Liver (tissue), 9 donors: ENCODE measurements around the gene ITPK1. TPM values are rescaled to one million over a fixed set of nuclear protein-coding genes. Genes with fewer than 3 reads are reported as not detected.

ENCODE experiments used
- DNase-seq: peaks from one replicate; pipeline ENCODE4 v3.0.0-alpha.2; 2017; ENCODE audit warnings: low spot score
- H3K27ac ChIP-seq, 2 donors: one replicate each; pipeline ENCODE4 v1.7.0; 2013; ENCODE audit warnings: inconsistent platforms in 2 of 2, low read length in 2 of 2, control low read depth in 1 of 2, low read depth in 1 of 2, mild to moderate bottlenecking in 1 of 2
- H3K27me3 ChIP-seq, 4 donors: one replicate each; pipeline versions ENCODE4 v1.6.1 to v1.7.0; 2013; ENCODE audit warnings: low read length in 3 of 4, inconsistent platforms in 1 of 4, mild to moderate bottlenecking in 1 of 4, moderate library complexity in 1 of 4; ENCODE audit not compliant: control insufficient read depth in 4 of 4, insufficient read depth in 4 of 4
- H3K36me3 ChIP-seq, 4 donors: one replicate each; pipeline versions ENCODE4 v1.6.1 to v1.7.0; 2013; ENCODE audit warnings: low read length in 3 of 4, mild to moderate bottlenecking in 3 of 4, low read depth in 1 of 4, moderate library complexity in 1 of 4; ENCODE audit not compliant: control insufficient read depth in 4 of 4, insufficient read depth in 3 of 4
- H3K4me1 ChIP-seq, 4 donors: one replicate each; pipeline versions ENCODE4 v1.6.1 to v1.7.0; 2013; ENCODE audit warnings: low read length in 3 of 4, mild to moderate bottlenecking in 3 of 4, moderate library complexity in 1 of 4; ENCODE audit not compliant: control insufficient read depth in 4 of 4, insufficient read depth in 4 of 4
- H3K4me3 ChIP-seq, 3 donors: one replicate each; pipeline versions ENCODE4 v1.6.1 to v1.7.0; 2013; ENCODE audit warnings: low read length in 3 of 3, control low read depth in 1 of 3, low read depth in 1 of 3, mild to moderate bottlenecking in 1 of 3
- H3K9ac ChIP-seq, 2 donors: one replicate each; pipeline ENCODE4 v1.7.0; 2013; ENCODE audit warnings: low read length in 2 of 2, mild to moderate bottlenecking in 2 of 2, moderate library complexity in 2 of 2, control low read depth in 1 of 2, low read depth in 1 of 2
- H3K9me3 ChIP-seq, 4 donors: one replicate each; pipeline versions ENCODE4 v1.6.1 to v1.7.0; 2013; ENCODE audit warnings: low read length in 3 of 4; ENCODE audit not compliant: control insufficient read depth in 4 of 4
- ATF3 ChIP-seq: IDR thresholded peaks from 2 replicates; pipeline ENCODE4 v1.6.1; 2016; ENCODE audit warnings: antibody characterized with exemption
- CTCF ChIP-seq: fragments of 150-350 bp; IDR thresholded peaks from 2 replicates; pipeline ENCODE4 v1.5.1; 2017; ENCODE audit warnings: improper control_type of control experiment, low read depth, low read length; ENCODE audit not compliant: missing input control
- EGR1 ChIP-seq, 2 donors: IDR thresholded peaks; 2 replicates each; pipeline ENCODE4 v1.6.1; 2016 to 2018; ENCODE audit warnings: antibody characterized with exemption in 2 of 2, low read depth in 2 of 2
- FOXA1 ChIP-seq: IDR thresholded peaks from 2 replicates; pipeline ENCODE4 v1.6.1; 2016; ENCODE audit warnings: antibody characterized with exemption
- FOXA2 ChIP-seq: IDR thresholded peaks from 2 replicates; pipeline ENCODE4 v1.6.1; 2016; ENCODE audit warnings: antibody characterized with exemption
- GABPA ChIP-seq, 2 donors: IDR thresholded peaks in 1 of 2; conservative IDR thresholded peaks in 1 of 2; 2 replicates each; pipeline ENCODE4 v1.6.1; 2016; ENCODE audit warnings: antibody characterized with exemption in 2 of 2, mild to moderate bottlenecking in 1 of 2, moderate library complexity in 1 of 2
- HNF4A ChIP-seq, 2 donors: conservative IDR thresholded peaks; 2 replicates each; pipeline ENCODE4 v1.6.1; 2016; ENCODE audit warnings: antibody characterized with exemption in 2 of 2, mild to moderate bottlenecking in 2 of 2
- HNF4G ChIP-seq: IDR thresholded peaks from 2 replicates; pipeline ENCODE4 v1.6.1; 2016; ENCODE audit warnings: antibody characterized with exemption
- JUND ChIP-seq, 2 donors: IDR thresholded peaks; 2 replicates each; pipeline ENCODE4 v1.6.1; 2016; ENCODE audit warnings: antibody characterized with exemption in 2 of 2
- NR2F2 ChIP-seq: IDR thresholded peaks from 2 replicates; pipeline ENCODE4 v1.6.1; 2016; ENCODE audit warnings: antibody characterized with exemption
- RAD21 ChIP-seq, 2 donors: IDR thresholded peaks; 2 replicates each; pipeline ENCODE4 v1.6.1; 2016; ENCODE audit warnings: antibody characterized with exemption in 2 of 2, mild to moderate bottlenecking in 2 of 2
- REST ChIP-seq: IDR thresholded peaks from 2 replicates; pipeline ENCODE4 v1.6.1; 2016; ENCODE audit warnings: antibody characterized with exemption, mild to moderate bottlenecking
- RXRA ChIP-seq, 2 donors: IDR thresholded peaks; 2 replicates each; pipeline ENCODE4 v1.6.1; 2017 to 2018; ENCODE audit warnings: antibody characterized with exemption in 2 of 2, mild to moderate bottlenecking in 1 of 2
- SP1 ChIP-seq: IDR thresholded peaks from 2 replicates; pipeline ENCODE4 v1.6.1; 2018; ENCODE audit warnings: antibody characterized with exemption, mild to moderate bottlenecking
- TAF1 ChIP-seq: conservative IDR thresholded peaks from 2 replicates; pipeline ENCODE4 v1.6.1; 2016; ENCODE audit warnings: antibody characterized with exemption, mild to moderate bottlenecking
- YY1 ChIP-seq: IDR thresholded peaks from 2 replicates; pipeline ENCODE4 v1.6.1; 2016; ENCODE audit warnings: antibody characterized with exemption, mild to moderate bottlenecking
- ZBTB33 ChIP-seq: IDR thresholded peaks from 2 replicates; pipeline ENCODE4 v1.6.1; 2016; ENCODE audit warnings: antibody characterized with exemption
- WGBS: extraction: QIAGEN DNeasy Blood & Tissue Kit; methylation state at CpG from one replicate; pipeline ENCODE4 v1.1.7; 2013; 5-methylcytosine and 5-hydroxymethylcytosine counted together
- polyA plus RNA-seq, 2 donors: library from polyadenylated mRNA; stranded (reverse) in 1 of 2; unstranded in 1 of 2; fragments of 200-250 nt in 1 of 2; fragments of >200 nt in 1 of 2; fragmentation: Nextera tagmentation in 1 of 2; extraction: Ambion mirVana in 1 of 2; gene quantifications; one replicate each; pipeline versions ENCODE4 v1.2.1 to v1.2.3, GENCODE V29; 2013 to 2015
- total RNA-seq, 2 donors: library from RNA; depleted of rRNA; stranded (reverse); fragments of >200 nt; gene quantifications; one replicate each; pipeline ENCODE4 v1.2.3, GENCODE V29; 2014
- donor health status: healthy.
- donor health status: healthy.
- donor health status: healthy.
- donor health status: healthy.
- donor health status: healthy.

Gene ITPK1
- total and polyA plus RNA-seq, 4 donors, result 9.0 to 41.2 (median 20.4) TPM

GRCh38 chr14:92945544-92945943 lies 170.2 kb downstream of the ITPK1 start:
- TF ChIP-seq YY1 (no peak), TAF1 (no peak), RXRA (IDR thresholded peaks at IDR 0.05) (no peak), JUND (IDR thresholded peaks at IDR 0.05) (no peak), FOXA2 (no peak), GABPA (IDR thresholded peaks at IDR 0.05 in 1 of 2, conservative IDR thresholded peaks at IDR 0.05 in 1 of 2) (no peak), HNF4G (no peak), RAD21 (IDR thresholded peaks at IDR 0.05) (no peak), NR2F2 (no peak), ZBTB33 (no peak), REST (no peak), HNF4A (conservative IDR thresholded peaks at IDR 0.05) (no peak), EGR1 (IDR thresholded peaks at IDR 0.05; ENCODE audit: low read depth in 2 of 2) (no peak), ATF3 (no peak), SP1 (no peak), CTCF (no peak), FOXA1 (no peak)
- no peak overlapping the region for H3K9ac ChIP-seq
- no peak overlapping the region for H3K27ac ChIP-seq
- no peaks in the 10 kb centered on the region for H3K27me3 ChIP-seq
- H3K4me1 ChIP-seq, result peaks cover 1 to 17% (median 11%) of the 10 kb centered on the region in 4 donors
- no peak for DNase-seq
- no peaks in the 10 kb centered on the region for H3K9me3 ChIP-seq
- H3K36me3 ChIP-seq, result peaks cover 0 to 33% (median 11%) of the 10 kb centered on the region in 4 donors
- 95% methylated on average over 12 of the region's 12 CpGs for WGBS
- no peak overlapping the region for H3K4me3 ChIP-seq

GRCh38 chr14:92944976-92945375 lies 170.7 kb downstream of the ITPK1 start:
- H3K9ac ChIP-seq, result no peak overlapping the region
- no peaks in the 10 kb centered on the region for H3K9me3 ChIP-seq
- no peak for DNase-seq
- 96% methylated on average over 12 of the region's 12 CpGs for WGBS
- no peaks in the 10 kb centered on the region for H3K27me3 ChIP-seq
- H3K4me3 ChIP-seq, result no peak overlapping the region
- H3K27ac ChIP-seq, result no peak overlapping the region
- peaks cover 4 to 22% (median 16%) of the 10 kb centered on the region in 4 donors for H3K4me1 ChIP-seq
- H3K36me3 ChIP-seq, result peaks cover 0 to 29% (median 10%) of the 10 kb centered on the region in 4 donors
- no peak for TF ChIP-seq HNF4G
